Retinal pigment epithelial cell (primary cell): ENCODE measurements around the gene HMCES.

Experiments used
- DNase-seq: peaks from one replicate; pipeline ENCODE4 v3.0.0-alpha.2; 2010; ENCODE audit warnings: low read depth
- H3K4me3 ChIP-seq: 2 replicates; pipeline ENCODE4 v1.5.1; 2011; ENCODE audit warnings: mild to moderate bottlenecking, low read length, control low read depth, moderate library complexity
- TF ChIP-seq, protein P1 (sequence below): conservative IDR thresholded peaks from 2 replicates; pipeline ENCODE4 v1.5.1; 2011; ENCODE audit warnings: low read depth, low read length, control low read depth, inconsistent platforms

Gene HMCES

DNA sequence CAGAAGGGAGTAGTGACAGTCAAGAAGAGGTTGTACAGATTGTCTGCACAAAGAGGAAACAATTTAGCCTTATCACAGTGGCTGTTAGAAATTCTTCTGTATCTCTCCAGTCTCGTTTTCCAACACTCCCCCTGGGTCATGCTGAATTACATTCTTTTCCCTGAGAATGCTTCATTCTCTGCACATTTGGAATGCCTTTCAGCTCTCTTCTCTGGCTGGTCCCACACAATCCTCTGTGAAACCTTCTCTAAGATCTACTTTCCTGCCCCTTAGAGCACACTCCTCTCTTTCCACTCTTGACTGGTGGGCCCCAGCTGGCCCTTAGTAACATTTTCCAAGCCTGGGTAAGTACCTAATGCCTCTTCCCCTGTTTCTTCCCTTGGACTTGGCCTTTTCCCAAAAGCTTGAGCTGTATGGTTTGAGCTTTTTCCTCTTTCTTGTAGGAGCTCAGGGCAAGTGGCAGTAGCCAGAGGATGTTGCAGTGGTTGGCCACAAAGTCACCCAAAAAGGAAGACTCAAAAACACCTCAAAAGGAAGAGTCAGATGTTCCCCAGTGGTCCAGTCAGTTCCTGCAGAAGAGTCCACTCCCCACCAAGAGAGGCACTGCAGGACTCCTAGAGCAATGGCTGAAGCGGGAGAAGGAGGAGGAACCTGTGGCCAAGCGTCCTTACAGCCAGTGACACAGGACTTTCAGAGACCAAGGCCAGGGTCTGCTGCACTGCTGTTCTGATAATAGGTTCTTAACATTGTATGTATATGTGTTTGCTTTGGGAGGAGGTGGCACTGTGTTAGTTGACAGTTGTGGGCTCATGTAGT, 25.7 kb downstream of the HMCES start:
- TF ChIP-seq, protein P1, sequence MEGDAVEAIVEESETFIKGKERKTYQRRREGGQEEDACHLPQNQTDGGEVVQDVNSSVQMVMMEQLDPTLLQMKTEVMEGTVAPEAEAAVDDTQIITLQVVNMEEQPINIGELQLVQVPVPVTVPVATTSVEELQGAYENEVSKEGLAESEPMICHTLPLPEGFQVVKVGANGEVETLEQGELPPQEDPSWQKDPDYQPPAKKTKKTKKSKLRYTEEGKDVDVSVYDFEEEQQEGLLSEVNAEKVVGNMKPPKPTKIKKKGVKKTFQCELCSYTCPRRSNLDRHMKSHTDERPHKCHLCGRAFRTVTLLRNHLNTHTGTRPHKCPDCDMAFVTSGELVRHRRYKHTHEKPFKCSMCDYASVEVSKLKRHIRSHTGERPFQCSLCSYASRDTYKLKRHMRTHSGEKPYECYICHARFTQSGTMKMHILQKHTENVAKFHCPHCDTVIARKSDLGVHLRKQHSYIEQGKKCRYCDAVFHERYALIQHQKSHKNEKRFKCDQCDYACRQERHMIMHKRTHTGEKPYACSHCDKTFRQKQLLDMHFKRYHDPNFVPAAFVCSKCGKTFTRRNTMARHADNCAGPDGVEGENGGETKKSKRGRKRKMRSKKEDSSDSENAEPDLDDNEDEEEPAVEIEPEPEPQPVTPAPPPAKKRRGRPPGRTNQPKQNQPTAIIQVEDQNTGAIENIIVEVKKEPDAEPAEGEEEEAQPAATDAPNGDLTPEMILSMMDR = no peak
- DNase-seq = no peak

DNA sequence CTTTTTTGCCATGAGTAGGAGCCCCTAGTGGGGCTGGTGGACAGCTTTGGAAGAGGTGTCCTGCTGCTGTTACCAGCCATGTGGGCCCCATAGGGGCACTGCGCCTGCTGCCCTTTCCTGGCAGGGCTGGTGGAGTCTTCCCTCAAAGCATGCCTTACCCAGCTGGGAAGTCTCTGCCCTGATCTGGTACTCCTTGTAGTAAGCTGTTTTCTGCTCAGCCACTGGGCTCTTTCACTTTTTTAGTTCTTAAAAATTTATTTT, 26.2 kb downstream of the HMCES start:
- no peak overlapping the region for H3K4me3 ChIP-seq
- TF ChIP-seq, protein P1 = no peak
- DNase-seq = no peak

More for the DNA sequence above, 25.7 kb downstream of the HMCES start:
- H3K4me3 ChIP-seq = no peak overlapping the region

DNA sequence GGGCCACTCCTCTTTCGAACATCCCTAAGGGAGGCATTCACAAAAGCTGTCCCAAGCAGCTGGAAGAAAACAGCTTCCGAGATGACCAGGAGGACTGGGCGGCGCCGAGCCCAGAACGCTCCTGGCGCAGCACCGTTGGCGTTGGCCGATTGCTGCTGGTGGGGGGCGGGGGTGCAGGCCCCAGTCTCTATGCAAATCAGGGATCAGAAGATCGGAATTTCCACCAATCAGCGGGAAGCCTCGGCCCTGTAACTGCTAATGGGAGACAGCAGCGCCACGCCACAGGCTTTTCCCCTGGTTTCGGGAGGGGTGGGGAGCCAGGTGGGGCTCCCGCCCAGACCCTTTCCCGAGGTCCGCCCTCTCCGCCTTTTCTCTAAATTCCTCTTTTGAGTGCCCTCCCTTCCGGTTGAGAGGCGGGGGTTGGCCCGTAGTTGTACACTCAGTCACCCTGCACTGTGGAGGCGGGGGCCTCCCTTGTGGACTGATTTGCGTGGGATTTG, 27.0 kb downstream of the HMCES start:
- TF ChIP-seq, protein P1 = no peak
- H3K4me3 ChIP-seq = peak overlapping the region; percentile 33
- peak; percentile 78 for DNase-seq

DNA sequence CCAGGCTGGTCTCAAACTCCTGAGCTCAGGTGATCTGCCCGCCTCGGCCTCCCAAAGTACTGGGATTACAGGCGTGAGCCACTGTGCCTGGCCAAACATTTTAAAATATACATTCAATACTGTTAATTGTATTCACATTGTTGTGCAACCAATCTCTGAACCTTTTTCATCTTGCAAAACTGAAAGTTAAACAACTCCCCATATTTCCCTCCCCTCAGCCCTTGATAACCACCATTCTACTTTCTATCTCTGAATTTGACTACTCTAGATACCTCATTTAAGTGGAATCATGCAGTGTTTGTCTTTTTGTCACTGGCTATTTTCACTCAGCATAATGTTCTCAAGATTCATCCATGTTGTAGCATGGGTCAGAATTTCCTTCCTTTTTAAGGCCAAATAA, 30.0 kb downstream of the HMCES start:
- TF ChIP-seq, protein P1 = no peak
- no peak overlapping the region for H3K4me3 ChIP-seq
- DNase-seq = no peak

DNA sequence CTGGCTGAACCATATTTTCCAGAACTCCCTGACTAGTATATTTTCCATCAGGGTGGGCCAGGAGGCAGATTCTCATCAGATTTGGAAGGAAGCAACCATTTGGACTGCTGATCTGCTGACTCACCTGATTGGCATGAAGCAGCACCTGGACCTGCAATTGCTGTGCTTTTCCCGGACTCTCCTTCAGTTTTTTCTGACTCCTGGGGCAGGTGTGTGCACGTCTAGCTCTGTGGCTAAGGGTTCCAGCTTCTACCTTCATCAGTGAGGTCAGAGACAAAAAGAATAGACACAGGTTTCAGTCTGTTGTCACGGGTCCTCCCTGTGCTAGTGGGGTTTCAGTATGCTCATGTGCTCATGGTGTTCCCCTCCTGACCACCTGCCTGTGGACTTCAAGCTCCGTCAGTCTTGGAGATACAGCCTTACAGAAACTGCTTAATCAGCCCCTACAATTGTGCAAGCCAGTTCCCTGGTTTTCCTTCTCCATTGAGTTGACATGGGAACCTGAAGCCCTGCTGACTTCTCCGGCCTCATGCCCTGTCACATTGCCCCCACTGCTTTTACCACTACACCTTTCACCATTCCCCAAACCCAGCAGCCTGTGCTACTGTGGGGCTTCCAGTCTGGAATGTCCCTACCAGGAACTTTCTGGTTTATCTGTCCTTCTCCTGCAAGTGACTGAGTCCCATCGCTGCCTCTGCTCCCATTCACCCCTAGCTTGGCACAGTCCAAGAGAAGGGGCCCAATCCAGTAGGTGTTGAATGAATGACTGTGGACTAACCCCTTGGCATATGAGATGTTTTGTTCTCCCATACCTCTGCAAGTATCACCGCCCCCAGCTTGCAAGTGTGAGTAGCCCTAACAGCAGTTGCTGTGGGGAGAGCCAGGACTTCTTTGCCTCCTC, 31.7 kb downstream of the HMCES start:
- TF ChIP-seq, protein P1 = no peak
- DNase-seq = no peak
- no peak overlapping the region for H3K4me3 ChIP-seq

DNA sequence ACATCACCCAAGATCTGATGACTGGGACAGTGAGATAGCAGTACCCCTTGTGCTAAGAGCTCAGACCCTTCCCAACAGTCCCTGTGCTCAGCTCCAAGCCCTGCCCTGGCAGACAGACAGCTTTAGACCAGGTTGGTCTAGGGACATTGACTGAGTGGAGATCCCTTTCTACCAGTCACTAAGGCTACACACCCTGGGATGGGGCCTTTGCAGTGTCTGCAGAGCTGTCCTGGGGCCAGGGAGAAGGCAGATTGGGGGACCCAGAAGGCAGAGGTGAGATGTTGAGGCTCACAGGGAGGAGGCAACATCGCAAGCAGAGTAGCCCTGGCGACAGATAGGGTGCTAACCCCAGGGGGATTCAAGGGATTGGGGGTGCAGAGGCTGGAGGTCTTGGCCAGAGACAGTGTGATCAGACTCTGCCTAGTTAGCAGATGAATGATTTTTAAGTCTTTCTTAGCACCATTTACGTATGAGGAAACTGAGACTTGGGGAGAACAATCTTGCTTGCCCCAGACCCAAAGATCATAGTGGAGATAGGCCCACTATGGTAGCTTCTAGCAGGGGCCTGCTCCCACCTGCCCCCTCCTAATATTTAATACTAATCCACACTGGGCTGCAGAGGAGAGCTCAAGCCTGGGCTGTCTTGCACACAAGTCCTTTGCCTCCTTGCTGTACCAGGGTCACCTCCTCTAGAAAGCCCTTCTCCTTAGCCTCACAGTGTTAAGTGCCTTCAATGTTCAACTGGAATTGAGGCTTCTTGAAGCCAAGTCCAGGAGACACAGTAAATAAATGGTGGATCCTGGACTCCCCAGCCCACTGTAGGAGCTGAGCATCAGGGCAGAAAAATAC, 32.6 kb downstream of the HMCES start:
- no peak overlapping the region for H3K4me3 ChIP-seq
- TF ChIP-seq, protein P1 = no peak
- no peak for DNase-seq
